HEK293T (cell line): ENCODE data around the gene DUS3L.

Experiments used
- CTCF ChIA-PET: fragments of 350-600 bp; formaldehyde crosslinking; extraction: SDS; loops from one replicate; lab custom pipeline; 2021; ENCODE audit warnings: antibody characterized with exemption, inconsistent platforms; lab: Yijun Ruan, JAX
- POLR2A ChIA-PET: fragments of 350-600 bp; formaldehyde crosslinking; extraction: SDS; loops from one replicate; lab custom pipeline; 2020; ENCODE audit warnings: antibody characterized with exemption, inconsistent platforms; lab: Yijun Ruan, JAX
- DNase-seq: peaks from one replicate; pipeline ENCODE4 v3.0.0; 2012; ENCODE audit warnings: mixed read lengths; ENCODE audit errors: extremely low spot score
- ARNT ChIP-seq: fragments of 450-650 bp; IDR thresholded peaks from 2 replicates; pipeline ENCODE4 v1.6.1; 2017; ENCODE audit warnings: mild to moderate bottlenecking
- BHLHE40 ChIP-seq: fragments of 450-650 bp; IDR thresholded peaks from 2 replicates; pipeline ENCODE4 v1.6.1; 2016; ENCODE audit warnings: mild to moderate bottlenecking, moderate library complexity, borderline replicate concordance
- CTBP1 ChIP-seq: fragments of 450-650 bp; IDR thresholded peaks from 2 replicates; pipeline ENCODE4 v1.6.1; 2016; ENCODE audit warnings: borderline replicate concordance
- ELF4 ChIP-seq: fragments of 450-650 bp; IDR thresholded peaks from 2 replicates; pipeline ENCODE4 v1.6.1; 2017; ENCODE audit warnings: antibody characterized with exemption
- FOXA1 ChIP-seq: fragments of 450-650 bp; IDR thresholded peaks from 2 replicates; pipeline ENCODE4 v1.6.1; 2016; ENCODE audit warnings: mild to moderate bottlenecking
- FOXK2 ChIP-seq: fragments of 450-650 bp; IDR thresholded peaks from 2 replicates; pipeline ENCODE4 v1.6.1; 2016; ENCODE audit warnings: mild to moderate bottlenecking
- FOXM1 ChIP-seq: fragments of 450-650 bp; IDR thresholded peaks from 2 replicates; pipeline ENCODE4 v1.6.1; 2017; ENCODE audit warnings: mild to moderate bottlenecking, borderline replicate concordance
- HDGF ChIP-seq: fragments of 450-650 bp; IDR thresholded peaks from 2 replicates; pipeline ENCODE4 v1.6.1; 2017; ENCODE audit warnings: antibody characterized with exemption, borderline replicate concordance
- L3MBTL2 ChIP-seq: fragments of 450-650 bp; conservative IDR thresholded peaks from 2 replicates; pipeline ENCODE4 v1.6.1; 2016; ENCODE audit warnings: mild to moderate bottlenecking
- LEF1 ChIP-seq: fragments of 450-650 bp; IDR thresholded peaks from 2 replicates; pipeline ENCODE4 v1.6.1; 2017; ENCODE audit warnings: mild to moderate bottlenecking, borderline replicate concordance
- NFRKB ChIP-seq: fragments of 450-650 bp; IDR thresholded peaks from 2 replicates; pipeline ENCODE4 v1.6.1; 2016; ENCODE audit warnings: mild to moderate bottlenecking, moderate library complexity
- PKNOX1 ChIP-seq: fragments of 450-650 bp; IDR thresholded peaks from 2 replicates; pipeline ENCODE4 v1.6.1; 2016
- SP1 ChIP-seq: fragments of 450-650 bp; IDR thresholded peaks from 2 replicates; pipeline ENCODE4 v1.6.1; 2017
- SUZ12 ChIP-seq: fragments of 450-650 bp; IDR thresholded peaks from 2 replicates; pipeline ENCODE4 v1.6.1; 2016; ENCODE audit warnings: mild to moderate bottlenecking
- TARDBP ChIP-seq: fragments of 450-650 bp; IDR thresholded peaks from 2 replicates; pipeline ENCODE4 v1.6.1; 2016
- ZNF384 ChIP-seq: fragments of 450-650 bp; IDR thresholded peaks from 2 replicates; pipeline ENCODE4 v1.6.1; 2016

The DUS3L gene

GRCh38 chr19:5743630-5744029, 47.3 kb downstream of the DUS3L start:
- no peak for DNase-seq
- ChIA-PET POLR2A (interaction anchor here (1.3 to 1.5 kb wide), 2 partner anchors 23 to 85 kb away, joined by 3 to 4 read pairs; partner anchors contain the start of gene CATSPERD), CTCF (interaction anchor here (1.1 kb wide), 1 partner anchor 60 kb away, joined by 3 read pairs; no protein-coding TSS in a partner anchor)
- TF ChIP-seq L3MBTL2 (no peak), FOXM1 (no peak), LEF1 (no peak), BHLHE40 (no peak), ZNF384 (no peak), TARDBP (no peak), NFRKB (no peak), ARNT (no peak), SP1 (no peak), FOXK2 (no peak), HDGF (no peak), FOXA1 (no peak), ELF4 (no peak), SUZ12 (no peak)

GRCh38 chr19:5742051-5742450, 48.9 kb downstream of the DUS3L start:
- no peak for TF ChIP-seq SUZ12
- no peak for TF ChIP-seq PKNOX1
- TF ChIP-seq FOXK2: no peak
- no peak for TF ChIP-seq SP1
- DNase-seq: no peak
- ChIA-PET CTCF (no interaction called here), POLR2A (no interaction called here)

- DNase-seq: no peak
- ChIA-PET CTCF (no interaction called here), POLR2A (interaction anchor here (1.2 kb wide), 1 partner anchor 18 kb away, joined by 3 read pairs; the partner anchor contains the start of genes CATSPERD and LONP1)
- TF ChIP-seq SUZ12 (no peak), ELF4 (no peak), FOXK2 (no peak), CTBP1 (no peak), ZNF384 (no peak), PKNOX1 (no peak), HDGF (no peak), ARNT (no peak), FOXA1 (no peak), NFRKB (no peak), LEF1 (no peak)
Observed at GRCh38 chr19:5738423-5738822, 52.5 kb downstream of the DUS3L start.
